Esophagus (tissue), 2 donors: ENCODE data around the gene GNLY. TPM values are rescaled to one million over a fixed set of nuclear protein-coding genes. Genes with fewer than 3 reads are reported as not detected.
A peak's percentile ranks its signal among the peaks of the same experiment; 100 is the strongest.

Experiments used
- H3K27ac ChIP-seq, 2 donors: one replicate each; pipeline ENCODE4 v1.5.1; 2013; ENCODE audit warnings: low read depth in 2 of 2, mild to moderate bottlenecking in 2 of 2, inconsistent platforms in 1 of 2, low read length in 1 of 2, moderate library complexity in 1 of 2
- H3K27me3 ChIP-seq, 2 donors: one replicate each; pipeline ENCODE4 v1.6.1; 2013; ENCODE audit warnings: low read length in 2 of 2, control low read depth in 1 of 2, mild to moderate bottlenecking in 1 of 2; ENCODE audit not compliant: insufficient read depth in 2 of 2, control insufficient read depth in 1 of 2
- H3K36me3 ChIP-seq, 2 donors: one replicate each; pipeline ENCODE4 v1.6.1; 2013; ENCODE audit warnings: low read length in 1 of 2; ENCODE audit not compliant: control insufficient read depth in 2 of 2, insufficient read depth in 2 of 2
- H3K4me1 ChIP-seq, 2 donors: one replicate each; pipeline ENCODE4 v1.6.1; 2013; ENCODE audit warnings: low read length in 1 of 2; ENCODE audit not compliant: control insufficient read depth in 2 of 2, insufficient read depth in 2 of 2
- H3K4me3 ChIP-seq, 2 donors: one replicate each; pipeline ENCODE4 v1.5.1; 2013; ENCODE audit warnings: low read length in 2 of 2, mild to moderate bottlenecking in 2 of 2, low read depth in 1 of 2, moderate library complexity in 1 of 2
- H3K9me3 ChIP-seq, 2 donors: one replicate each; pipeline ENCODE4 v1.6.1; 2013; ENCODE audit warnings: mild to moderate bottlenecking in 2 of 2, low read depth in 1 of 2, low read length in 1 of 2, moderate library complexity in 1 of 2; ENCODE audit not compliant: control insufficient read depth in 2 of 2, insufficient read depth in 1 of 2
- WGBS, 2 donors: extraction: QIAGEN DNeasy Blood & Tissue Kit; methylation state at CpG; one replicate each; pipeline ENCODE4 v1.1.7; 2013; 5-methylcytosine and 5-hydroxymethylcytosine counted together
- polyA plus RNA-seq, 2 donors: library from polyadenylated mRNA; stranded (reverse); fragments of 200-250 nt; gene quantifications; one replicate each; pipeline ENCODE4 v1.2.3, GENCODE V29; 2013
- donor health status: healthy with polysubstance abuse.
- donor health status: Bipolar disorder and iron deficiency.

The GNLY gene
- polyA plus RNA-seq, 2 donors = 1.2 to 1.7 TPM

DNA sequence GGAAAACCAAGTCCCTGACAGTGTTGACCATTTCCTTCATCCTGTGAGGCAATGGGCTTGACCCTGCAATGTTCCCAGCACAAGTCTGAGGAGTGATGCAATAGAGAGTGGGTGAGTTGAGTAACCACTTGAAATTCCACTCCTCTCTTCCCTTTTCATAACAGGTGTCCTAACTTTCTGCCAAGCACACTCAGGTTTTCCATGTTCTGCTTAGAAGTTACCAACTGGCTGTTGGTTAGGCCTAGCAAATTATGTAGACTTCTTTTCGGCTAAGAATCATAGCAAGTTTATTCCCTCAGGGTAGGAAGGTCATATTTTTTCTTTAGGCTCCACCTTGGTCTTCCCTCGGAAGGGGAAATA lies 11.5 kb downstream of the GNLY start:
- Histone ChIP-seq H3K27me3 (no peaks in the 10 kb centered on the region), H3K9me3 (no peaks in the 10 kb centered on the region), H3K4me3 (no peak overlapping the region), H3K36me3 (no peaks in the 10 kb centered on the region), H3K27ac (peak overlapping the region; percentile 42), H3K4me1 (peaks cover 3 to 7% of the 10 kb centered on the region in 2 donors)
- 67 to 72% methylated on average over 2 of the region's 2 CpGs for WGBS, 2 donors

DNA sequence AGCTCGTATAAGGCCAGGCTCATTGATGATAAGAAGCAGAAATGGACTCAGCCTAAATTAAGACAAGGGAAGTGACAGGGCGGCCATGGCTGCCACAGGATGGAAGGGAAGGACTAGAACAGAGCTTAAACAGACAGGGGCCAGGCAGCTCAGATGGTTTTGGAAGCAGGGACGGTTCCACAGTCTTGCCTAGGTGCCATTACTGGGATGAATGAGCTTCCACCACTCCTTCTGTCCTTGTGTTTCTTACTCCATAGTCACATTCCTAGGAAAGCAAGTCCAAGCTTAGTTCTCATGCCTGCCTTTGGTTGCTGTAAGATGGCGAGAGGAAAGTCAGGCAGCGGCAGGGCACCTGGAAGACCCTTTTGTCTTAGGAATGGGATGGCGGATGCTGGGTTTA lies 11.9 kb downstream of the GNLY start:
- no peak overlapping the region for H3K4me3 ChIP-seq
- H3K36me3 ChIP-seq = no peaks in the 10 kb centered on the region
- no peaks in the 10 kb centered on the region for H3K9me3 ChIP-seq
- H3K27ac ChIP-seq = peak overlapping the region; percentile 42
- peaks cover 3 to 7% of the 10 kb centered on the region in 2 donors for H3K4me1 ChIP-seq
- 83 to 90% methylated on average over 6 of the region's 6 CpGs for WGBS, 2 donors
- H3K27me3 ChIP-seq = no peaks in the 10 kb centered on the region

DNA sequence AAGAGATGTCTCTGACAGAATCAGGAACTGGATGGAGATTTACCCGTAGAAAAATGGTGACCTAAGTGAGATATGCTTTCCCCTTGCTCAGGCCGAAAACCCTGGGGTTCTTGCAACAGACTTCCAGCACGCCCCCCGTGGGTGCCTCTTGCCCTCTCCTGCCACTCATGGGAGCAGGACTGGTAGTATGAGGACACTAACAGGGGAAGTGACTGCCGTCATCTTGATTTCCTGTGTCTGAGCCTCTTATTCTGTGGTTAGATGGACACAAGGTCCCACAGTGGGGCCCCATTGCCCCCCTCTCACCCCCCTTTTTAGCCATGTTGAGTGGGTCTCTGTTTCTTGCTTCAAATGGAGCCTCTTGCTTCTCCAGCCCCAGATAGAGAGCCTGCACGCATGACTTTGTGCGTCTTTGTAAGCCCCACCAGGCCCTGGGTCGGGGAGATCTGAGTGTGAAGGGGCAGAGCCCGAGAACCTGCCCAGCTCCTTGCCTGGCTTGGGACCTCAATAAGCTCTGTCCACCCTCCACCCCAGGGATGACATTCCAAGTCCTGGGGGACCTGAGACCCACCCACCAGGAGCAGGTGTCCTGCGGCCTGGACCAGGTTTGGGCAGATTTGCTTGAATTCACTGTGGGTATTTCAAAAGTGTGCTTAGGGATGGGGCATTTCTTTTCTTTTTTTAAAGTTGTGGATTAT lies 12.6 kb downstream of the GNLY start:
- Histone ChIP-seq H3K36me3 (no peaks in the 10 kb centered on the region), H3K4me3 (no peak overlapping the region), H3K27me3 (no peaks in the 10 kb centered on the region), H3K27ac (peak overlapping the region in 1 of 2 donors; percentile 42), H3K4me1 (peaks cover 3 to 7% of the 10 kb centered on the region in 2 donors), H3K9me3 (no peaks in the 10 kb centered on the region)
- WGBS, 2 donors = 80 to 88% methylated on average over 10 of the region's 10 CpGs

DNA sequence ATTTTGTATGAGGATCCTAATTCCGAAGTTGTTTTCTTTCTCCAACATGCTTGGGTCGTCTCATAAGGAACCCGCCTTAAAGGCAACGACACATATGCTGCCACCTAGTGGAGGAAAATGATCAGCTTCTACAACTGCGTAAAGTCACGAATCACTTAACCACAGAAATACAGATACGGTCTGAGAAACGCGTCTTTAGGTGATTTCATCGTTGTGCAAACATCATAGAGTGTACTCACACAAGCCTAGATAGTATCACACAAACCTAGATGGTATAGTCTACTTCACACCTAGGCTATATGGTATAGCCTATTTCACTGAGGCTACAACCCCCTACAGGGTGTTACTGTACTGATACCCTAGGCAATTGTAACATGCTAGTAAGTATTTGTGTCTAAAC lies 13.1 kb downstream of the GNLY start:
- 1% methylated on average over 10 of the region's 10 CpGs for WGBS, 2 donors
- Histone ChIP-seq H3K4me3 (no peak overlapping the region), H3K9me3 (no peaks in the 10 kb centered on the region), H3K4me1 (peaks cover 3 to 7% of the 10 kb centered on the region in 2 donors), H3K27ac (no peak overlapping the region), H3K36me3 (no peaks in the 10 kb centered on the region), H3K27me3 (no peaks in the 10 kb centered on the region)

DNA sequence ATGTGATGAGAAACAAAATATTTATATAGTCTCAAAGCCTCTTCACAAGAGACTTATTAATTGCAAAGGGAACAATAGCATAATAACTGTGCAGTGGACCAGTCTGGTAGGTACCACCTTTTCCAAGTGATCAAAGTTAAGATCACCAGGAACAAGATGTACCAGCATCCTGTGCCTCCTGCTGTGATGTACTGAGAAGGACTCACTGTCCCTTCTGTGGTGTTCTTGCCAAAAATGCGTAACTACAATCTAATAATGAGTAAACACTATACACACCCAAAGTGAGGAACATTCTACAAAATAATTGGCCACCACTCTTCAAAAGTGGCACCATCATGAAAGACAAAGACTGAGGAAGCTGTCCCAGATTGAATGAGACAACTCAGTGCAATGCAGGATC lies 14.5 kb downstream of the GNLY start:
- no peaks in the 10 kb centered on the region for H3K9me3 ChIP-seq
- no peak overlapping the region for H3K27ac ChIP-seq
- no peaks in the 10 kb centered on the region for H3K36me3 ChIP-seq
- peaks cover 3 to 7% of the 10 kb centered on the region in 2 donors for H3K4me1 ChIP-seq
- no peak overlapping the region for H3K4me3 ChIP-seq
- 56 to 57% methylated on average over 1 of the region's 1 CpG for WGBS, 2 donors
- H3K27me3 ChIP-seq = no peaks in the 10 kb centered on the region

DNA sequence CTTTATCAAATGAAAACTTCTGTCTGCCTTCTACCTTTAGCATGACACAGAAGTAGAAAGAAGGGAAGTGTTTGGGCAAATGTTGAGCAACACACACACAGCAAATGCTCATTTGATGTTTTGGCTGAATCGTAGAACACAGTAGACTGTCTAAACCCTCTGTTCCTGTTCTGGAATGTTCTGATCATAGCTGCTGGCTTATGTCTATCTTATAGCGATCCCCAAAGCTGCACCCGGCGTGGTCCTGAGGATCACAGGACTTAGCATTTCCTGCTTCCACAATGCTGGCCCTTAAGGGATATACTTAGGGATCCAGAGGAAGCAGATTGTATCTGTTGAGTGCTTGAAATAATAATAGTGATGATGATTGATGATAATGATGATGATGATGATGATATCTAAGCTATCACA lies 15.2 kb downstream of the GNLY start:
- WGBS, 2 donors = 58 to 67% methylated on average over 4 of the region's 4 CpGs
- Histone ChIP-seq H3K4me3 (no peak overlapping the region), H3K4me1 (peaks cover 6 to 7% of the 10 kb centered on the region in 2 donors), H3K36me3 (no peaks in the 10 kb centered on the region), H3K27ac (no peak overlapping the region), H3K9me3 (no peaks in the 10 kb centered on the region), H3K27me3 (no peaks in the 10 kb centered on the region)

DNA sequence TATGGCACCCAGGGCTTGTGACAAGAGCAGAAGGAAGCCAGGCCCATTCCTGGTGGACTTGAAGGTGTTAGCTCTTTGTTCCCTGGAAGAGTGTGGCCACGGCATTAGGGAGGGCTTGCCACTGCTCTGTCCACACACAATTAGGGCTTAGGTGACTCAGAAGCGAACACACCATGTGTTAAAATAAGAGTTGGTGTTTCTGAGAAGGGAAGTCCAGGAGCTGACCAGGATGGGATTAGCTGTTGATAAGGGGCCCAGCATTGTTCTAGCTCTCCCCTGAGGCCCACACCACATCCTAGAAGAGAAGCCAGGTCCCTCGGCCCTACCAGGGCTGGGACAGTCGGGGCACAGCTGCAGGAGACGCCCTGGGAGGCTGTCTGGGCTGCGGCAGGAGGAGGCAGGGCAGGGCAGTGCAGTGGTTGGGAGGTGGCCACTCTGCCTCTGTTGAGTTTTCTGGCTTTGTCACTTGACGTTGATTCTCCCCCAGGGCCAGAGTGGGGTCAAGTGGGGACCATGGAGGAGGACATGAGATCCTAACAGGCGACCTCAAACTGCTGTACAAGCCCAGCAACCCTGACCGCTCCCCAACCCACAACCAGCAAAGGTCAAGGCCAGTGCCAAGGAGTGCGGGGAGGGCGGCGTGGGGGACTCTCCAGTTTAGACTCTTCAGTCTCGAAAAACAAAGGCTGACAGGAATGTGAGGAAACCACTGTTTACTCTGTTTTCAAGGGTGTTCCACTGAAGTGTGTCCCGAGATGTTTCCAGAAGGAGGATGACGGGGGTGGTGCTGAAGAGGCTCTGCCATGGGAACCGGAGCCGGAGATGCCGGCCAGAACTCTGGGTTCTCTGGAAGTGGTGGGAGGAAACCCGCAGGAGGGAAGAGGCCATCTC lies 16.8 kb downstream of the GNLY start:
- H3K36me3 ChIP-seq = no peaks in the 10 kb centered on the region
- peak overlapping the region; percentile 33 to 67 for H3K27ac ChIP-seq
- no peaks in the 10 kb centered on the region for H3K9me3 ChIP-seq
- WGBS, 2 donors = 72 to 74% methylated on average over 19 of the region's 19 CpGs
- no peaks in the 10 kb centered on the region for H3K27me3 ChIP-seq
- H3K4me1 ChIP-seq = peaks cover 3 to 7% of the 10 kb centered on the region in 2 donors
- no peak overlapping the region for H3K4me3 ChIP-seq

DNA sequence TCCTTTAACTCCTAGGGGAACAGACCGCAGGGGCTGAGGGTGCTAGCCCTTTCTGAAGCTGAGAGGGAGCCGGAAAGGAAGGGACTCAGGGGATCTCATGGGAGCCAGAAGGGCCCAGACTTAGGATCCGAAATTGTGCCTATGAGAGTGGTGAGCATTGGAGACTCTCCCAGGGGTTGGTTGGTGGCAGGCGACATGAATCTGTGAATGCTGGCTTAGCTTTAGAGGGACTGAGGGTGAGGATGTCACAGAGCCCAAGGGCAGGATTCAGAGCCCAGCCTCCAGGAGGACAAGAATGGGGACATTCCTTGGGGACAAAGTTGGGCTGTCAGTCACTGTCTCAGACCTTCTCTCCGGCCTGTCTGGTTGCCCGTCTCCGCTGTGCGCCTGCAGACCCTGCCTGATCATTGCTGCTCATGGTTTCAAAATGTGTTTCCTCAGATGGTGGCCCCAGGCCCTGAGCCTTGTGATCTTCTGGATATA lies 17.5 kb downstream of the GNLY start:
- no peaks in the 10 kb centered on the region for H3K36me3 ChIP-seq
- 89 to 91% methylated on average over 8 of the region's 8 CpGs for WGBS, 2 donors
- H3K9me3 ChIP-seq = no peaks in the 10 kb centered on the region
- peaks cover 3% of the 10 kb centered on the region in 2 donors for H3K4me1 ChIP-seq
- H3K27ac ChIP-seq = peak overlapping the region in 1 of 2 donors; percentile 41
- H3K27me3 ChIP-seq = no peaks in the 10 kb centered on the region
- H3K4me3 ChIP-seq = no peak overlapping the region

DNA sequence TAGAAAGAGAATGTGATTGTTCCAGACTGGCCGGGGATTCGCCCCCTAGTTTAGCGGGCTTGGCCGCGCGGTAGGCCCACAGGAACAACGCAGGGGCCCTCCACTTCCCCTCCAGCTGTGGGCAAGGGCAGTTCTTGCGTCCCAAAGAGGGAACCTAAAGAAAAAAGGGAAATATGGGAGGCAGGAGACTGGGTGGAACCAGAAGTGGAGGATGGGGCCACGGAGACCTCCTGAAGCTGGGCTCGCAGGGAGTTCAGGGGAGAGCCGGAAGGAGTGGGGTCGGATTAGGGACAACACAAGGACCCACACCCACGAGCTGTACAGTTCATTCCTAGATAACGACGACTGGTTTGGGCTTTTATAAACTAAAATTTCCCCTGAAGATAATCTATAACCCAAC lies 18.2 kb downstream of the GNLY start:
- Histone ChIP-seq H3K4me1 (peaks cover 0 to 3% of the 10 kb centered on the region in 2 donors), H3K4me3 (no peak overlapping the region), H3K27me3 (no peaks in the 10 kb centered on the region), H3K27ac (peak overlapping the region in 1 of 2 donors; percentile 10), H3K36me3 (no peaks in the 10 kb centered on the region), H3K9me3 (no peaks in the 10 kb centered on the region)
- 80 to 83% methylated on average over 15 of the region's 15 CpGs for WGBS, 2 donors
